NB4 (cell line): ENCODE measurements around the gene ZNF592.

Source experiments
- DNase-seq: peaks from one replicate; pipeline ENCODE4 v3.0.0; 2010; ENCODE audit warnings: low read depth
- H3K4me3 ChIP-seq: one replicate; pipeline ENCODE4 v1.5.1; 2011; ENCODE audit warnings: mild to moderate bottlenecking, low read depth, low read length, moderate library complexity
- MYC ChIP-seq: IDR thresholded peaks from 2 replicates; pipeline ENCODE4 v1.6.1; 2011; ENCODE audit warnings: low read depth, low read length
- POLR2A ChIP-seq: IDR thresholded peaks from 2 replicates; pipeline ENCODE4 v1.6.1; 2011; ENCODE audit warnings: mild to moderate bottlenecking; ENCODE audit not compliant: insufficient read length; ENCODE audit errors: extremely low read depth
- TF ChIP-seq, protein P1 (sequence below): IDR thresholded peaks from one replicate; pipeline ENCODE4 v1.5.1; 2012; ENCODE audit warnings: low read depth, low read length
- TF ChIP-seq, protein P2 (sequence below): IDR thresholded peaks from 2 replicates; pipeline ENCODE4 v1.6.1; 2011; ENCODE audit warnings: low read depth, low read length

Gene ZNF592

DNA sequence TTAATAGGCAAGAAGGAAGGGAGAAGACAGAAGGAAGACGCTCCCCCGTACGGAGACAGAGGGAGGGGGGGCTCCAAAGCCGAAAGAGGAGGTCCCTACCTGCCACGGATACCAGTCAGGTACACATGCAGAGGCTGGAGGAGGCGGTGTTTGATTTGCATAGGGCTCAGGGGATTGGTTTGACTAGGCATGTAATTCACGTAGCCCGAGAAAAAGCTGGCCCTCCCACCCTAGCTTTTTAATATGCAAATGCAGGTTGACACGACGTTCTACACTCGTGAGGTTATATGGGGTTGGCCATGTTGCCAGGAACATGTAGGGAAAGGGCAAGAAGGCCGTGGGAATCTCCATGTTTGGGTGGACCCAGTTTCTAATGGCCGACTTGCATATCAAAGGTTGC lies 29.8 kb downstream of the ZNF592 start:
- H3K4me3 ChIP-seq = no peak overlapping the region
- no peak for DNase-seq
- TF ChIP-seq, protein P1, sequence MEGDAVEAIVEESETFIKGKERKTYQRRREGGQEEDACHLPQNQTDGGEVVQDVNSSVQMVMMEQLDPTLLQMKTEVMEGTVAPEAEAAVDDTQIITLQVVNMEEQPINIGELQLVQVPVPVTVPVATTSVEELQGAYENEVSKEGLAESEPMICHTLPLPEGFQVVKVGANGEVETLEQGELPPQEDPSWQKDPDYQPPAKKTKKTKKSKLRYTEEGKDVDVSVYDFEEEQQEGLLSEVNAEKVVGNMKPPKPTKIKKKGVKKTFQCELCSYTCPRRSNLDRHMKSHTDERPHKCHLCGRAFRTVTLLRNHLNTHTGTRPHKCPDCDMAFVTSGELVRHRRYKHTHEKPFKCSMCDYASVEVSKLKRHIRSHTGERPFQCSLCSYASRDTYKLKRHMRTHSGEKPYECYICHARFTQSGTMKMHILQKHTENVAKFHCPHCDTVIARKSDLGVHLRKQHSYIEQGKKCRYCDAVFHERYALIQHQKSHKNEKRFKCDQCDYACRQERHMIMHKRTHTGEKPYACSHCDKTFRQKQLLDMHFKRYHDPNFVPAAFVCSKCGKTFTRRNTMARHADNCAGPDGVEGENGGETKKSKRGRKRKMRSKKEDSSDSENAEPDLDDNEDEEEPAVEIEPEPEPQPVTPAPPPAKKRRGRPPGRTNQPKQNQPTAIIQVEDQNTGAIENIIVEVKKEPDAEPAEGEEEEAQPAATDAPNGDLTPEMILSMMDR = no peak
- TF ChIP-seq POLR2A (no peak), MYC (no peak)
- TF ChIP-seq, protein P2, sequence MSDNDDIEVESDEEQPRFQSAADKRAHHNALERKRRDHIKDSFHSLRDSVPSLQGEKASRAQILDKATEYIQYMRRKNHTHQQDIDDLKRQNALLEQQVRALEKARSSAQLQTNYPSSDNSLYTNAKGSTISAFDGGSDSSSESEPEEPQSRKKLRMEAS = no peak

- H3K4me3 ChIP-seq = no peak overlapping the region
- TF ChIP-seq, protein P1 = no peak
- no peak for TF ChIP-seq MYC
- DNase-seq = no peak
Observed at GRCh38 chr15:84780492-84780891, 32.1 kb downstream of the ZNF592 start.

GRCh38 chr15:84781495-84781894 lies 33.1 kb downstream of the ZNF592 start:
- DNase-seq = no peak
- TF ChIP-seq, protein P1 = no peak
- no peak for TF ChIP-seq MYC
- TF ChIP-seq, protein P2 = no peak
- TF ChIP-seq POLR2A = no peak
- H3K4me3 ChIP-seq = no peak overlapping the region

- TF ChIP-seq, protein P2 = no peak
- TF ChIP-seq, protein P1 = no peak
- TF ChIP-seq MYC (no peak), POLR2A (no peak)
- DNase-seq = no peak
- H3K4me3 ChIP-seq = no peak overlapping the region
Observed at GRCh38 chr15:84782346-84782745, 34.0 kb downstream of the ZNF592 start.

GRCh38 chr15:84783493-84784251 lies 35.3 kb downstream of the ZNF592 start:
- TF ChIP-seq POLR2A (no peak), MYC (no peak)
- TF ChIP-seq, protein P2 = no peak
- TF ChIP-seq, protein P1 = peak; percentile 2
- no peak overlapping the region for H3K4me3 ChIP-seq
- no peak for DNase-seq
